Stimulated activated CD4-positive, alpha-beta T cell treated with anti-CD3 and anti-CD28 coated beads, Interleukin-1b, Interleukin-23, amount 100 ng/mL, for 1 hour (primary cell): ENCODE measurements around the gene SLC16A10.
"Not testable (repeated sequence)": the region's sequence is repeated elsewhere in the genome, so short reads cannot be mapped to it uniquely, and the experiment has no call there.

ENCODE experiments used
- DNase-seq, 2 donors: peaks; one replicate each; pipeline ENCODE4 v3.0.0-alpha.2; 2020; ENCODE audit warnings: low read depth in 2 of 2

The SLC16A10 gene

GRCh38 chr6:111087871-111088667 is 766 bp downstream of the SLC16A10 start:
- DNase-seq = peak in 1 of 2 donors; percentile 44

- DNase-seq = no peak
Observed at GRCh38 chr6:111088668-111089003, 1.3 kb downstream of the SLC16A10 start.

GRCh38 chr6:111090766-111091165 is 3.5 kb downstream of the SLC16A10 start:
- DNase-seq = no peak

GRCh38 chr6:111091987-111092386 is 4.7 kb downstream of the SLC16A10 start:
- DNase-seq = no peak

GRCh38 chr6:111095488-111095887 is 8.2 kb downstream of the SLC16A10 start:
- DNase-seq = not testable (repeated sequence)

GRCh38 chr6:111096246-111096645 is 8.9 kb downstream of the SLC16A10 start:
- no peak for DNase-seq

- no peak for DNase-seq
Observed at GRCh38 chr6:111098597-111098996, 11.3 kb downstream of the SLC16A10 start.

GRCh38 chr6:111101987-111102386 is 14.7 kb downstream of the SLC16A10 start:
- no peak for DNase-seq

GRCh38 chr6:111105578-111105977 is 18.3 kb downstream of the SLC16A10 start:
- no peak for DNase-seq

GRCh38 chr6:111107589-111107988 is 20.3 kb downstream of the SLC16A10 start:
- no peak for DNase-seq

- no peak for DNase-seq
Observed at GRCh38 chr6:111110036-111110435, 22.7 kb downstream of the SLC16A10 start.

GRCh38 chr6:111113336-111114086 is 26.2 kb downstream of the SLC16A10 start:
- DNase-seq = no peak

- no peak for DNase-seq
Observed at GRCh38 chr6:111114087-111114443, 26.8 kb downstream of the SLC16A10 start.

GRCh38 chr6:111114482-111114881 is 27.2 kb downstream of the SLC16A10 start:
- DNase-seq = no peak

- DNase-seq = no peak
Observed at GRCh38 chr6:111118826-111119225, 31.5 kb downstream of the SLC16A10 start.

- DNase-seq = no peak
Observed at GRCh38 chr6:111119571-111120329, 32.4 kb downstream of the SLC16A10 start.

- no peak for DNase-seq
Observed at GRCh38 chr6:111121789-111122350, 34.6 kb downstream of the SLC16A10 start.

GRCh38 chr6:111122458-111123286 is 35.4 kb downstream of the SLC16A10 start:
- no peak for DNase-seq

GRCh38 chr6:111124406-111124805 is 37.1 kb downstream of the SLC16A10 start:
- no peak for DNase-seq

- DNase-seq = no peak
Observed at GRCh38 chr6:111129013-111129412, 41.7 kb downstream of the SLC16A10 start.

- not testable (repeated sequence) for DNase-seq
Observed at GRCh38 chr6:111131018-111131417, 43.7 kb downstream of the SLC16A10 start.
